Lung (tissue), 12 donors: Measurements from ENCODE around the gene DDX41. TPM values are rescaled to one million over a fixed set of nuclear protein-coding genes. Genes with fewer than 3 reads are reported as not detected.

Experiments
- ATAC-seq: fragments of 200-7000 bp; cut with Tn5 transposase; one replicate; pipeline ENCODE4 v1.9.1; 2020; ENCODE audit warnings: moderate number of reproducible peaks; ENCODE audit not compliant: insufficient read depth, low FRiP score
- DNase-seq, 3 donors: peaks; one replicate each; pipeline ENCODE4 v3.0.0-alpha.2; 2013 to 2017
- H3K27ac ChIP-seq, 2 donors: one replicate each; pipeline ENCODE4 v1.5.1; 2013; ENCODE audit warnings: mild to moderate bottlenecking in 2 of 2, moderate library complexity in 2 of 2, control low read depth in 1 of 2, inconsistent platforms in 1 of 2, low read depth in 1 of 2, low read length in 1 of 2
- H3K27me3 ChIP-seq, 3 donors: one replicate each; pipeline ENCODE4 v1.5.1; 2013; ENCODE audit warnings: low read length in 2 of 3; ENCODE audit not compliant: control insufficient read depth in 3 of 3, insufficient read depth in 3 of 3
- H3K36me3 ChIP-seq, 4 donors: one replicate each; pipeline ENCODE4 v1.5.1; 2013; ENCODE audit warnings: low read length in 4 of 4, mild to moderate bottlenecking in 1 of 4, moderate library complexity in 1 of 4; ENCODE audit not compliant: control insufficient read depth in 4 of 4, insufficient read depth in 4 of 4
- H3K4me1 ChIP-seq, 5 donors: one replicate each; pipeline ENCODE4 v1.5.1; 2013; ENCODE audit warnings: low read length in 5 of 5, mild to moderate bottlenecking in 2 of 5, moderate library complexity in 1 of 5; ENCODE audit not compliant: control insufficient read depth in 5 of 5, insufficient read depth in 5 of 5
- H3K4me3 ChIP-seq: one replicate; pipeline ENCODE4 v1.5.1; 2013; ENCODE audit warnings: mild to moderate bottlenecking, control low read depth, moderate library complexity
- H3K9ac ChIP-seq, 2 donors: one replicate each; pipeline ENCODE4 v1.5.1; 2013; ENCODE audit warnings: low read length in 2 of 2, control low read depth in 1 of 2; ENCODE audit not compliant: insufficient read depth in 1 of 2
- H3K9me3 ChIP-seq, 4 donors: one replicate each; pipeline ENCODE4 v1.5.1; 2013; ENCODE audit warnings: low read length in 3 of 4, mild to moderate bottlenecking in 1 of 4, moderate library complexity in 1 of 4; ENCODE audit not compliant: control insufficient read depth in 4 of 4, insufficient read depth in 3 of 4
- CTCF ChIP-seq: IDR thresholded peaks from 2 replicates; pipeline ENCODE4 v1.5.1; 2012; ENCODE audit warnings: mild to moderate bottlenecking; ENCODE audit errors: control extremely low read depth, extremely low read depth
- WGBS, 2 donors: extraction: QIAGEN DNeasy Blood & Tissue Kit; methylation state at CpG; one replicate each; pipeline ENCODE4 v1.1.7; 2013; 5-methylcytosine and 5-hydroxymethylcytosine counted together
- polyA plus RNA-seq, 2 donors: library from polyadenylated mRNA; stranded (reverse); fragments of 200-250 nt; gene quantifications; one replicate each; pipeline ENCODE4 v1.2.1, GENCODE V29; 2013
- total RNA-seq, 2 donors: library from RNA; depleted of rRNA in 1 of 2; stranded (reverse); fragments of >200 nt in 1 of 2; gene quantifications; one replicate each; pipeline ENCODE4 v1.2.1, GENCODE V29; 2014 to 2021
- donor health status: control.
- donor health status: control.
- donor health status: Bipolar disorder and iron deficiency.
- donor health status: healthy.
- donor health status: DM: yes; HTN: yes; CAD: no.

Gene DDX41
- total and polyA plus RNA-seq, 4 donors = 63.2 to 110 (median 73.6) TPM

DNA sequence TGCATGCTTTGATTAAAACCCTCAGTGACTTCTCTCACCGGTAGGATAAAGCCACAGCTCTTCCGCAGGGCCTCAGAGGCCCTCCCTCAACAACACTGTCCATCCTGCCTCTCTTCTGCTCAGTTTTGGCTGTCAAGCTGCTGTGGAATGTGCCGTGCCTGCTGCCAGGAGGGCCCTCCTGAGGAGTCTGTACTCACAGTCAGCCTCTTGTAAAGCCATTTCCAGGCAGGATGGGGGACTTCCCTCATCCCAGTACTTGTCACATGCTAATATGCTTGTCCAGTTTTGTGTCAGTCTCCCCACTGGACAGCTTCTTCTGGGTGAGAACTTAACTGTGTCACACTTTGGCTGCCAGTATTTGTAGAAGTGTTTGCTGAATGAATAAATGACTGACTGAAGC, 13.9 kb upstream of the DDX41 start:
- ATAC-seq = no peak
- Histone ChIP-seq H3K9ac (no peak overlapping the region), H3K4me3 (no peak overlapping the region), H3K27me3 (no peaks in the 10 kb centered on the region), H3K4me1 (no peaks in the 10 kb centered on the region), H3K9me3 (no peaks in the 10 kb centered on the region), H3K36me3 (peaks cover 19 to 61% (median 50%) of the 10 kb centered on the region in 4 donors), H3K27ac (no peak overlapping the region)
- no peak for TF ChIP-seq CTCF
- WGBS, 2 donors = 62 to 82% methylated on average over 3 of the region's 3 CpGs
- no peak for DNase-seq

DNA sequence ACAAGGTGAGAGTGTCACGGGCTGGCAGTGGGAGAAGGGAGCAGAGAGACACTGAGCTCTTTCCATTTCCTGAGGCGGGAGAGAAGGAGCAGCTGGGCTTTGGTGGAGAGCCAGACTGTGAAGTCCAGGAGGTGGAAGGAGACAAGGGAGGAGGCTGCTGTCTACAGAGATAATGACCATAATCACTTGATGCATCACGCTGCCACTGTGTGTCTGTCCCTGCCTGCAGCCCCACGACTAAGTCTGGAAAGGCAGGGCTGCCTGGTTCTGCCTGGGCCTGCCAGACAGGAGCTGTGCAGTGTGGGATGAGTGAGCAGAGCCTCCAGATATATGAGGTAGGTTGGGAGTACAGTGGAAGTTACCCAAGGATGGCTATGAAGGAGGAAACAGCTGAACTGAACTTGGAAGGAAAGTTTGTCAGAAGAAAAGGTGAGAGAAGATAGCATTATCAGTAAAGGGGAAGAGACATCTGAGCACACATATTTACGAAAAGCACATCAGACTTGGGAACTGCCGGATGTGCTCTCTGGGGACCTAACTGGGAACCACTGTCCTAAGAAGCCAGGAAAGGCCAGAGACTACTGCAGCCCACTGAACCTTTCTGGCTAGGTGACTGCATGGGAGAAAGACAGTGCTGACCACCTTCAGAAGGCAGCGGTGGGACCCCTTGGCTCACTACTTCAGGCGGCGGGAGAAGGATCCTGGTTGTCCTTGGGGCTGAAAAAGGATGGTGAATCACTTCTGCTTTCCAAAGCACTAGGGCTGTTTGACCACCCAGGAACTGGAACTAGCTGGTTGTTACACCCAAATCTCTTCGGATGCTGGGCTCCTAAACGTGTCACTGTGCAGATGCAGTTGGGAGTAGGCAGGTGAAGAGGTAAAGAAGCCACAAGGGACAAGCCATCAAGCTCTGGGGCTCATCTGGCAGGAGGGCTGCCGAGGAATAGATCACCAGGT, 12.8 kb upstream of the DDX41 start:
- TF ChIP-seq CTCF = no peak
- DNase-seq = no peak
- no peak overlapping the region for H3K9ac ChIP-seq
- peaks cover 19 to 67% (median 53%) of the 10 kb centered on the region in 4 donors for H3K36me3 ChIP-seq
- no peaks in the 10 kb centered on the region for H3K27me3 ChIP-seq
- no peaks in the 10 kb centered on the region for H3K9me3 ChIP-seq
- H3K4me3 ChIP-seq = no peak overlapping the region
- no peaks in the 10 kb centered on the region for H3K4me1 ChIP-seq
- WGBS, 2 donors = 87 to 91% methylated on average over 12 of the region's 12 CpGs
- no peak overlapping the region for H3K27ac ChIP-seq
- no peak for ATAC-seq

GRCh38 chr5:177528631-177529030, 11.9 kb upstream of the DDX41 start:
- no peak for DNase-seq
- WGBS, 2 donors = 92 to 96% methylated on average over 10 of the region's 10 CpGs
- Histone ChIP-seq H3K4me1 (no peaks in the 10 kb centered on the region), H3K9me3 (no peaks in the 10 kb centered on the region), H3K4me3 (no peak overlapping the region), H3K36me3 (peaks cover 19 to 72% (median 54%) of the 10 kb centered on the region in 4 donors), H3K9ac (no peak overlapping the region), H3K27ac (no peak overlapping the region), H3K27me3 (no peaks in the 10 kb centered on the region)
- TF ChIP-seq CTCF = no peak
- no peak for ATAC-seq
